ENCODE data around the gene PIAS2.
"Not testable (repeated sequence)": the region's sequence is repeated elsewhere in the genome, so short reads cannot be mapped to it uniquely, and the experiment has no call there.

Gene PIAS2

GRCh38 chr18:46812311-46812710 lies 105.0 kb downstream of the PIAS2 start:
- Histone ChIP-seq H3K9me3 (no peaks in the 10 kb centered on the region), H3K36me3 (no peaks in the 10 kb centered on the region), H3K4me3 (ENCODE audit: low read depth in 1 of 2, low read length in 1 of 2) (no peak overlapping the region), H3K4me1 (ENCODE audit: control insufficient read depth in 1 of 2, insufficient read depth in 1 of 2, low read depth in 1 of 2, low read length in 1 of 2) (no peaks in the 10 kb centered on the region), H3K27me3 (no peaks in the 10 kb centered on the region), H3K27ac (no peak overlapping the region)
- no peak for TF ChIP-seq CTCF (IDR thresholded peaks at IDR 0.05)

DNA sequence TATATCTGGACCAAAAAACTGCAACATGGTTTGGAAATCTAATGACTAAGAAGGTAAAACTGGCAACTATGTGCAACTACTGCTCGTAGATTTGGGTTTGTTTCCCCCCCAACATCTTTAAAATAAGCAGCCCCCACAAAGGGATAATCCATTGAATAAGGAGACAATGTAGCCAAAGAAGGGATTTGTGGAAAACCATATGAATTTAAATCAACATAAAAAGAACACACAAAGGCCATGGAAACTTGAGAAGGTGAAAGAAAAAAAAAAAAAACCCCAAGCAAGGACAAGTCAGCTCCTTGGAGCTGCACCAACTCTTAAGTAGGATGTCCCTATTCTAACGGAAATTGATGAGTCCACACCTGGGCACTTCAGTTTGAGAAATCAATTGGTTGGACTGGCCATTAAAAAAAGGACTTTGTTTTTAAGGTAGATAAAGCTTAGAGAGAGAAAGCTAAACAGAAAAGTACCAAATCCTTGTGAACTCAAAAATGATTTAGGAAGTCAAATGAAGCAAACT lies 106.8 kb downstream of the PIAS2 start:
- H3K4me1 ChIP-seq (ENCODE audit: control insufficient read depth in 1 of 2, insufficient read depth in 1 of 2, low read depth in 1 of 2, low read length in 1 of 2), result no peaks in the 10 kb centered on the region
- TF ChIP-seq CTCF (IDR thresholded peaks at IDR 0.05), result no peak
- no peak overlapping the region for H3K27ac ChIP-seq
- H3K27me3 ChIP-seq, result no peaks in the 10 kb centered on the region
- no peak overlapping the region for H3K4me3 ChIP-seq (ENCODE audit: low read depth in 1 of 2, low read length in 1 of 2)
- no peaks in the 10 kb centered on the region for H3K36me3 ChIP-seq
- H3K9me3 ChIP-seq, result no peaks in the 10 kb centered on the region

- TF ChIP-seq CTCF (IDR thresholded peaks at IDR 0.05), result no peak
- Histone ChIP-seq H3K9me3 (no peaks in the 10 kb centered on the region), H3K4me1 (ENCODE audit: control insufficient read depth in 1 of 2, insufficient read depth in 1 of 2, low read depth in 1 of 2, low read length in 1 of 2) (no peaks in the 10 kb centered on the region), H3K36me3 (no peaks in the 10 kb centered on the region), H3K27ac (no peak overlapping the region), H3K27me3 (no peaks in the 10 kb centered on the region), H3K4me3 (ENCODE audit: low read depth in 1 of 2, low read length in 1 of 2) (no peak overlapping the region)
These were observed 108.2 kb downstream of the PIAS2 start for GRCh38 chr18:46809145-46809544.

DNA sequence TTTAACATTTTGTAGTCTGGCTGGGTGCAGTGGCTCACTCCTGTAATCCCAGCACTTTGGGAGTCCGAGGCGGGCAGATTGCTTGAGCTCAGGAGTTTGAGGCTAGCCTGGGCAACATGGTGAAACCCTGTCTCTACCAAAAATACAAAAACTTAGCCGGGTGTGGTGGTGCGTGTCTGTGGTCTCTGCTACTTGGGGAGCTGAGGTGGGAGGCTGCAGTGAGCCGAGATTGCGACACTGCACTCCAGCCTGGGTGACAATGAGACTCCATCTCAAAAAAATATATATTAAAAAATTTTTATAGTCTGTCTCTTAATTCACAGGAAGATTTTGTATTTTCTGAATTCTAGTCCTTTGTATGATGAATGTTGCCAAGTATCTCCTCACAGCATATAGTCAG lies 121.4 kb downstream of the PIAS2 start:
- H3K27me3 ChIP-seq; H3K4me3 ChIP-seq (ENCODE audit: low read depth in 1 of 2, low read length in 1 of 2); H3K9me3 ChIP-seq; H3K36me3 ChIP-seq; H3K27ac ChIP-seq; H3K4me1 ChIP-seq (ENCODE audit: control insufficient read depth in 1 of 2, insufficient read depth in 1 of 2, low read depth in 1 of 2, low read length in 1 of 2): not testable (repeated sequence)

GRCh38 chr18:46794607-46795006 lies 122.7 kb downstream of the PIAS2 start:
- Histone ChIP-seq H3K4me1 (ENCODE audit: control insufficient read depth in 1 of 2, insufficient read depth in 1 of 2, low read depth in 1 of 2, low read length in 1 of 2) (no peaks in the 10 kb centered on the region), H3K9me3 (no peaks in the 10 kb centered on the region), H3K27ac (no peak overlapping the region), H3K4me3 (ENCODE audit: low read depth in 1 of 2, low read length in 1 of 2) (no peak overlapping the region), H3K27me3 (no peaks in the 10 kb centered on the region), H3K36me3 (no peaks in the 10 kb centered on the region)
- TF ChIP-seq CTCF (IDR thresholded peaks at IDR 0.05), result no peak

- Histone ChIP-seq H3K36me3 (no peaks in the 10 kb centered on the region), H3K27me3 (no peaks in the 10 kb centered on the region), H3K4me1 (ENCODE audit: control insufficient read depth in 1 of 2, insufficient read depth in 1 of 2, low read depth in 1 of 2, low read length in 1 of 2) (no peaks in the 10 kb centered on the region), H3K27ac (no peak overlapping the region), H3K4me3 (ENCODE audit: low read depth in 1 of 2, low read length in 1 of 2) (no peak overlapping the region), H3K9me3 (no peaks in the 10 kb centered on the region)
- TF ChIP-seq CTCF (IDR thresholded peaks at IDR 0.05), result no peak
These were observed 123.7 kb downstream of the PIAS2 start for GRCh38 chr18:46793565-46793964.

Data from neutrophil (primary cell).